ENCODE results near the gene ROBO2.

Gene ROBO2

DNA sequence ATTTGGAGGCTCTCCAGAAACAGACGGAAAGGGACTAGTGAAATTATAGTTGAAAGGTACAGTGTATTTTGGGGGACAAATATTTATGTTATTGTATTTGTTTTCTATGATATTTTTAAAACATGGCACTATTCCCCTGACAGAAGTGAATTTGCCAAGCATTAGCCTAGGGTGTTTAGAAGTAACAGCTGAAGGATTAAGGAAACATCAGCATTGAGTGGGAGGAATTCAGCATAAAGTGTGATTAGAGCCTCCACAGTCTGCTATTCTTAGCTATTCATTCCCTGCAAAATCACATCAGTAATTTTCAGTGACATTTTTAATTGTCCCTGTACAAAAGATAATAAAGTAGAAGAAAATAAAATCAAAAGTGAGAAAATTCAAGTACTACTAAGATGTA lies 231.4 kb downstream of the ROBO2 start:
- H3K4me2 ChIP-seq, result no peak overlapping the region
- no peaks in the 10 kb centered on the region for H4K20me1 ChIP-seq (ENCODE audit: insufficient read depth)
- no peak overlapping the region for H3K4me3 ChIP-seq (IDR thresholded peaks at IDR 0.05; ENCODE audit: insufficient read depth, low read depth, low read length)
- H3K36me3 ChIP-seq (ENCODE audit: insufficient read depth), result no peaks in the 10 kb centered on the region
- TF ChIP-seq, protein P1, sequence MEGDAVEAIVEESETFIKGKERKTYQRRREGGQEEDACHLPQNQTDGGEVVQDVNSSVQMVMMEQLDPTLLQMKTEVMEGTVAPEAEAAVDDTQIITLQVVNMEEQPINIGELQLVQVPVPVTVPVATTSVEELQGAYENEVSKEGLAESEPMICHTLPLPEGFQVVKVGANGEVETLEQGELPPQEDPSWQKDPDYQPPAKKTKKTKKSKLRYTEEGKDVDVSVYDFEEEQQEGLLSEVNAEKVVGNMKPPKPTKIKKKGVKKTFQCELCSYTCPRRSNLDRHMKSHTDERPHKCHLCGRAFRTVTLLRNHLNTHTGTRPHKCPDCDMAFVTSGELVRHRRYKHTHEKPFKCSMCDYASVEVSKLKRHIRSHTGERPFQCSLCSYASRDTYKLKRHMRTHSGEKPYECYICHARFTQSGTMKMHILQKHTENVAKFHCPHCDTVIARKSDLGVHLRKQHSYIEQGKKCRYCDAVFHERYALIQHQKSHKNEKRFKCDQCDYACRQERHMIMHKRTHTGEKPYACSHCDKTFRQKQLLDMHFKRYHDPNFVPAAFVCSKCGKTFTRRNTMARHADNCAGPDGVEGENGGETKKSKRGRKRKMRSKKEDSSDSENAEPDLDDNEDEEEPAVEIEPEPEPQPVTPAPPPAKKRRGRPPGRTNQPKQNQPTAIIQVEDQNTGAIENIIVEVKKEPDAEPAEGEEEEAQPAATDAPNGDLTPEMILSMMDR (conservative IDR thresholded peaks at IDR 0.05; ENCODE audit: low read depth, low read length), result no peak
- H3K79me2 ChIP-seq (ENCODE audit: insufficient read depth, low read depth), result no peaks in the 10 kb centered on the region
- no peaks in the 10 kb centered on the region for H3K4me1 ChIP-seq (ENCODE audit: low read depth, poor library complexity, severe bottlenecking)
- no peak overlapping the region for H3K9ac ChIP-seq
- no peak overlapping the region for H3K27ac ChIP-seq
- H2AFZ ChIP-seq (ENCODE audit: low read depth), result no peak overlapping the region
- no peaks in the 10 kb centered on the region for H3K27me3 ChIP-seq (ENCODE audit: insufficient read depth, low read depth)

DNA sequence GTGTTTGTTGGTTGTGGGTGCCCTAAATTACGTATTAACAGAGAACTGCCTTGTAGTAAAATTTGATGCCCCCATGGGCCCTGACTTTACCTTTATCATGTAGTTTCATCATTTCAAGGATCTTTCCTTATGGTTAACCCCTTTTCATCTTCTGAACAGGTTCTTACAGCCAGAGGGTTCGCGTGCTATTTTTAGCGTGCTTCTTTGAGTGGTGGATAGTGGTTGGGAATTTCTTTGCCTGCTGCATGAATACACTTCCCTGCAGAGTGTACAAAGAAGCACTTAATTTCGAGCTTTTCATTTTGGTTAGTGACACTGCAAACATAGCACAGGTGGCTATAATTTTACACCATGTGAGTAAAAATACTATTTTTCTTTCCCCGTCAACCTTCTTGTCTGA lies 231.8 kb downstream of the ROBO2 start:
- TF ChIP-seq, protein P1 (conservative IDR thresholded peaks at IDR 0.05; ENCODE audit: low read depth, low read length), result no peak
- no peaks in the 10 kb centered on the region for H3K36me3 ChIP-seq (ENCODE audit: insufficient read depth)
- no peak overlapping the region for H3K9ac ChIP-seq
- no peaks in the 10 kb centered on the region for H4K20me1 ChIP-seq (ENCODE audit: insufficient read depth)
- no peak overlapping the region for H2AFZ ChIP-seq (ENCODE audit: low read depth)
- no peak overlapping the region for H3K4me3 ChIP-seq (IDR thresholded peaks at IDR 0.05; ENCODE audit: insufficient read depth, low read depth, low read length)
- no peak overlapping the region for H3K4me2 ChIP-seq
- H3K27me3 ChIP-seq (ENCODE audit: insufficient read depth, low read depth), result no peaks in the 10 kb centered on the region
- H3K27ac ChIP-seq, result no peak overlapping the region
- no peaks in the 10 kb centered on the region for H3K79me2 ChIP-seq (ENCODE audit: insufficient read depth, low read depth)
- H3K4me1 ChIP-seq (ENCODE audit: low read depth, poor library complexity, severe bottlenecking), result no peaks in the 10 kb centered on the region

DNA sequence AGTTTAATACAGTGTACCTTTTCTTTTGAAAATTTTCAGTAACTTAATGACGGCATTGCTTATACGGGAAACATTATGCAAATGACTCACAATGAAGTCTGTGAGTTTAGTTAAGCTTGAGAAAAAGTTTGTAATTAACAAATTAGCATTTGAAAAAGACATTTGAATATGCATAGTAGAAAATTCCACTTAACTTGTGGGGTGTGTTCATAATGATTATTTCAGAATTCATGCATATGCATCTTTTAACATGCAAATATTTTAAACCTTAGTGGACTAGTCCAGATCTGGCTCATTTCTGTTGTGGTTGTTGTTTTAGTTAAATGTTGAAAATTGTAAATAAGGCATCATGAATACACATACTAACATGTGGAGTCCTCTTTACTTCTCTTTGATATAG lies 239.4 kb downstream of the ROBO2 start:
- H3K4me2 ChIP-seq, result no peak overlapping the region
- H2AFZ ChIP-seq (ENCODE audit: low read depth), result no peak overlapping the region
- no peaks in the 10 kb centered on the region for H3K27me3 ChIP-seq (ENCODE audit: insufficient read depth, low read depth)
- no peak overlapping the region for H3K27ac ChIP-seq
- H3K36me3 ChIP-seq (ENCODE audit: insufficient read depth), result no peaks in the 10 kb centered on the region
- no peaks in the 10 kb centered on the region for H3K4me1 ChIP-seq (ENCODE audit: low read depth, poor library complexity, severe bottlenecking)
- H3K79me2 ChIP-seq (ENCODE audit: insufficient read depth, low read depth), result no peaks in the 10 kb centered on the region
- no peak overlapping the region for H3K4me3 ChIP-seq (IDR thresholded peaks at IDR 0.05; ENCODE audit: insufficient read depth, low read depth, low read length)
- no peaks in the 10 kb centered on the region for H4K20me1 ChIP-seq (ENCODE audit: insufficient read depth)
- H3K9ac ChIP-seq, result no peak overlapping the region
- TF ChIP-seq, protein P1 (conservative IDR thresholded peaks at IDR 0.05; ENCODE audit: low read depth, low read length), result no peak

DNA sequence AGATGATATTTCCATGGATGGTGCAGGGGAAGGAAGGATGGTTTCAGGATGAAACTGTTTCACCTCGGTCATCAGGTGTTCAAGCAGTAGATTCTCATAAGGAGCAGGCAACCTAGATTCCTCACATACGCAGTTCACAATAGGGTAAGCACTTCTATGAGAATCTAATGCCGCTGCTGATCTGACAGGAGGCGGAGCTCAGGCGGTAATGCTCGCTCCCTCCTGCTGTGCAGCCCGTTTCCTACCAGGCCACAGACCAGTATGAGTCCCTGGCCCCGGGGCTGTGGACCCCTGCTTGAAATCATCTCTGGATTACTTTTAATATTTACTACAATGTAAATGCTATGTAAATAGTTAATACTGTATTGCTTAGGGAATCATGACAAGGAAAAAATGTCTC lies 241.8 kb downstream of the ROBO2 start:
- no peak overlapping the region for H3K4me2 ChIP-seq
- no peak overlapping the region for H3K4me3 ChIP-seq (IDR thresholded peaks at IDR 0.05; ENCODE audit: insufficient read depth, low read depth, low read length)
- H3K9ac ChIP-seq, result no peak overlapping the region
- H3K27ac ChIP-seq, result no peak overlapping the region
- TF ChIP-seq, protein P1 (conservative IDR thresholded peaks at IDR 0.05; ENCODE audit: low read depth, low read length), result no peak
- H3K27me3 ChIP-seq (ENCODE audit: insufficient read depth, low read depth), result no peaks in the 10 kb centered on the region
- no peaks in the 10 kb centered on the region for H3K79me2 ChIP-seq (ENCODE audit: insufficient read depth, low read depth)
- no peak overlapping the region for H2AFZ ChIP-seq (ENCODE audit: low read depth)
- no peaks in the 10 kb centered on the region for H4K20me1 ChIP-seq (ENCODE audit: insufficient read depth)
- no peaks in the 10 kb centered on the region for H3K4me1 ChIP-seq (ENCODE audit: low read depth, poor library complexity, severe bottlenecking)
- no peaks in the 10 kb centered on the region for H3K36me3 ChIP-seq (ENCODE audit: insufficient read depth)

DNA sequence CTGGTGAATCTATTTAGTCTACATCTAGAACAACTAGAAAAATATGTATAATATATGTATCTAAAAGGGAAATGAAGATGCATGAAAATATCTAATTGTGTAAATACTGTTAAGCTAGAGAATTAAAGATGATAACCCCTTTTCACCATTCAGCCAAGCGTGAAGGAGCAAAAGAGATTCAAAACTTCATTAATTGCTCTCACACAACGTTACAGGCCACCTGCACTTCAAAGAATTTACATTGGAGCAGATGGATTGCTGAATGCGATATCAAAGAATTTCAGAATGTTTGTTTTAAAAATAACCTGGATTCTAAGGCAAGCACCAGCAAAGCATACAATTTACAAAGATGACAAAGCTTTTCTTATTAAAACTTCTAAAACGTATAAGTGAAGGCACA lies 243.2 kb downstream of the ROBO2 start:
- Histone ChIP-seq H3K4me3 (IDR thresholded peaks at IDR 0.05; ENCODE audit: insufficient read depth, low read depth, low read length) (no peak overlapping the region), H2AFZ (ENCODE audit: low read depth) (no peak overlapping the region), H4K20me1 (ENCODE audit: insufficient read depth) (no peaks in the 10 kb centered on the region), H3K79me2 (ENCODE audit: insufficient read depth, low read depth) (no peaks in the 10 kb centered on the region), H3K4me1 (ENCODE audit: low read depth, poor library complexity, severe bottlenecking) (no peaks in the 10 kb centered on the region), H3K9ac (no peak overlapping the region), H3K36me3 (ENCODE audit: insufficient read depth) (no peaks in the 10 kb centered on the region), H3K27ac (no peak overlapping the region), H3K27me3 (ENCODE audit: insufficient read depth, low read depth) (no peaks in the 10 kb centered on the region), H3K4me2 (no peak overlapping the region)
- TF ChIP-seq, protein P1 (conservative IDR thresholded peaks at IDR 0.05; ENCODE audit: low read depth, low read length), result no peak
